Aorta (tissue), 5 donors: Measurements from ENCODE around the gene HAX1. TPM values are rescaled to one million over a fixed set of nuclear protein-coding genes. Genes with fewer than 3 reads are reported as not detected.
"Not testable (repeated sequence)": the region's sequence is repeated elsewhere in the genome, so short reads cannot be mapped to it uniquely, and the experiment has no call there.

Experiments used
- ATAC-seq: fragments of 200-7000 bp; cut with Tn5 transposase; one replicate; pipeline ENCODE4 v1.9.1; 2022; ENCODE audit warnings: moderate library complexity; ENCODE audit not compliant: low FRiP score
- DNase-seq, 2 donors: peaks; one replicate each; pipeline ENCODE4 v3.0.0-alpha.2; 2020
- H3K27ac ChIP-seq, 2 donors: one replicate each; pipeline ENCODE4 v1.5.1; 2013; ENCODE audit warnings: low read length in 2 of 2, mild to moderate bottlenecking in 2 of 2, moderate library complexity in 2 of 2, control low read depth in 1 of 2, inconsistent platforms in 1 of 2, low read depth in 1 of 2
- H3K27me3 ChIP-seq, 2 donors: one replicate each; pipeline ENCODE4 v1.6.1; 2013; ENCODE audit warnings: control low read depth in 1 of 2, low read length in 1 of 2, mild to moderate bottlenecking in 1 of 2, moderate library complexity in 1 of 2; ENCODE audit not compliant: insufficient read depth in 2 of 2, control insufficient read depth in 1 of 2
- H3K36me3 ChIP-seq, 2 donors: one replicate each; pipeline ENCODE4 v1.6.1; 2013; ENCODE audit warnings: control low read depth in 1 of 2, low read length in 1 of 2, mild to moderate bottlenecking in 1 of 2; ENCODE audit not compliant: insufficient read depth in 2 of 2, control insufficient read depth in 1 of 2
- H3K4me1 ChIP-seq, 2 donors: one replicate each; pipeline ENCODE4 v1.6.1; 2013; ENCODE audit warnings: low read length in 2 of 2, control low read depth in 1 of 2, mild to moderate bottlenecking in 1 of 2, moderate library complexity in 1 of 2; ENCODE audit not compliant: insufficient read depth in 2 of 2, control insufficient read depth in 1 of 2
- H3K4me3 ChIP-seq, 2 donors: one replicate each; pipeline ENCODE4 v1.5.1; 2013; ENCODE audit warnings: low read length in 2 of 2, control low read depth in 1 of 2, mild to moderate bottlenecking in 1 of 2
- H3K9me3 ChIP-seq: one replicate; pipeline ENCODE4 v1.6.1; 2013; ENCODE audit warnings: mild to moderate bottlenecking, low read length; ENCODE audit not compliant: control insufficient read depth
- WGBS, 2 donors: extraction: QIAGEN DNeasy Blood & Tissue Kit; methylation state at CpG; one replicate each; pipeline ENCODE4 v1.1.7; 2013; 5-methylcytosine and 5-hydroxymethylcytosine counted together
- intact Hi-C, 2 donors: fragments of 100-400 bp; cut with DNase I; formaldehyde crosslinking; loops; one replicate each; pipeline versions ENCODE4 v1.14.2 to v1.15.0; 2022
- polyA plus RNA-seq, 2 donors: library from polyadenylated mRNA; stranded (reverse); fragments of 200-250 nt; gene quantifications; one replicate each; pipeline ENCODE4 v1.2.3, GENCODE V29; 2013
- total RNA-seq, 2 donors: library from RNA; stranded (reverse); fragmentation: NEBNext Ultra II Directional; extraction: Animal tissue kit (Norgen Biotek cat#: 25700); gene quantifications; one replicate each; pipeline ENCODE4 v1.2.1, GENCODE V29; 2021
- donor health status: healthy with polysubstance abuse.
- donor health status: Bipolar disorder and iron deficiency.
- donor health status: DM: no; HTN: no; CAD: no.
- donor health status: DM: no; HTN: no; CAD: no.
- donor health status: DM: yes; HTN: yes; CAD: no.

The HAX1 gene
- total and polyA plus RNA-seq, 4 donors: 52.2 to 98.6 (median 63.9) TPM

DNA sequence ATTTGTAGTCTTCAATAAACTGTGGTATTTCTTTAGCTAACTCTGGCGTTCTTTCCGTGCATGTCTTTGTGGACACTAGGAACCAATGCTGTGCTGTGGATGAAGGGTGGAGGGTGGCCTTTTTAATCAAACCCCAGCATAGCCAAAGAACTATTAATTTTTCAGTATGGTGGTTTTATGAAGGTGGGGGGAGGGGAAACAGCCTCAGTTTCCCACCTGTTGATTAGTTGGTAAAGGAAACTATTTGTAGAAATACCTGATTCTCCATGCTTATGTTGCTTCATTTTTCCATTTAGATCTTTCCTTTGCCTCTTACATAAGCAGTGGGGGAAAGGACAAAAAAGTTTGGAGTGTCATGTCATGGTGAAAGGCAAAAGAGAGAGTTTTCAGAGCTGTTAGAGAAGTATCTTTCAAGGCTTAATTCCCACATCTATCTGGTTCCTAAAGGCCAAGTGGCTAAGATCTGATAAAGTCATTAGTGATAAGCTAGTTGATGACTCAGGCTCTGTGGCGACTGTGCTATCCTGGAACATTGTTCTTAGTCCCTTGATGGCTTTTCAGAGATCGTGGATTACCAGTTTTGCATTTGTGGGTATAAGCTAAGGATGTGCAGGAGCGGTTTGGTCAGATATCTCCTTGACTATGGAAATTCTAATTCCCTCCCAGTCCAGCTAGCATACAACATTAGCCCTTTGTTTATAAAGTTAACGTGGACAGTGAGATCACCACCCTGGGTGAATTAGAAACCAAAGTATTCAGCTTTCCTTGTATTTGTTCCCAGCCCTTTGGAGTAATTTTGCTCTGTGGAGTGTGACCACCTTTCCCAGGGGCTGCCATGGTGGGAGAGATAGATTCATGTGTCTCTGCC is 8.7 kb upstream of the HAX1 start:
- ATAC-seq (no peak), DNase-seq (no peak)
- Histone ChIP-seq H3K9me3 (no peaks in the 10 kb centered on the region), H3K27ac (no peak overlapping the region), H3K27me3 (no peaks in the 10 kb centered on the region), H3K4me1 (no peaks in the 10 kb centered on the region), H3K36me3 (peaks cover 7 to 22% of the 10 kb centered on the region in 2 donors), H3K4me3 (no peak overlapping the region)
- WGBS, 2 donors: 65 to 67% methylated on average over 6 of the region's 6 CpGs
- intact Hi-C loops: loop anchor here in 1 of 2 donors (5.0 kb wide), 1 partner anchor 36 kb away; no protein-coding TSS in a partner anchor

DNA sequence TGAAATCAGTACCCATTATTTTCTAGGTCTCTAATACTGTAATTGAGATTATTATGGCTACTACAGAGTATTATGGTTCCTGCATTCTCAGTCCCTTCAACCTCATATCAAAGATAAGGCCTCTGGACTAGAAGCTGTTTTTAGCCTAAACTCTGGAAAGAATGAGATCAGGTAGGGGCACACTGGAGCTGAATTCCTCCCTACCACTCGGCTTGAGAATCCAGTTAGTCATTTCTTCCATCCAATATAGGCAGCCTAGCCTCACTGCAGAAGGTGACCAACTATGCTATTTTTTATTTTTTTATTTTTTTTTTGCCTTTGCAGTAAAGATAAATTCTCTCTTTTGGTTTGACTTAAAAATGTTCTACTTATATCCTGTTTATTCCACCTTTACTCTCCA is 8.0 kb upstream of the HAX1 start:
- WGBS, 2 donors: 4 to 14% methylated on average over 1 of the region's 1 CpG
- intact Hi-C loops: loop anchor here in 1 of 2 donors (5.0 kb wide), 1 partner anchor 37 kb away; no protein-coding TSS in a partner anchor
- no peaks in the 10 kb centered on the region for H3K27me3 ChIP-seq
- no peak for ATAC-seq
- no peak overlapping the region for H3K4me3 ChIP-seq
- no peak overlapping the region for H3K27ac ChIP-seq
- no peaks in the 10 kb centered on the region for H3K4me1 ChIP-seq
- no peaks in the 10 kb centered on the region for H3K9me3 ChIP-seq
- peaks cover 11 to 25% of the 10 kb centered on the region in 2 donors for H3K36me3 ChIP-seq
- DNase-seq: no peak

DNA sequence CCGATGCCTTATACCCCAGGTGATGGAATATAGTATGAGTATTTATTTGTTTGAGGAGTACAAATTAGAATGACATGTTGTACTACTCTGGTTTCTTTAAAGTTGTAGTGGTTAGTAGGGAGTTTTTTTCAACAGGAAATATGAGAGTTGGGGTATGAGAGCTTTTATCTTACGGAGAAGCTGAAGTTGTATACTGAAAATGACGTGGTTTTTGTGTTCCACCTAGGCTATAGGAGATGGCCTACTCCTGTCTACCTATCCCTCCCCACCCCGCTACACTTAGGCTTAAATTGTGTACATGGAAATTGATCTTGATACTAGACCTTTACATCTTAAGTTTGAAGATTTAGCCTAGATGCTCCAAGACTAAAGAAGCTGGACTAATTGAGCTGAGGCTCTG is 6.8 kb upstream of the HAX1 start:
- no peaks in the 10 kb centered on the region for H3K4me1 ChIP-seq
- ATAC-seq: no peak
- 82 to 87% methylated on average over 4 of the region's 4 CpGs for WGBS, 2 donors
- intact Hi-C loops: no loop called here
- H3K27me3 ChIP-seq: no peaks in the 10 kb centered on the region
- no peak overlapping the region for H3K27ac ChIP-seq
- DNase-seq: no peak
- peaks cover 11 to 20% of the 10 kb centered on the region in 2 donors for H3K36me3 ChIP-seq
- no peaks in the 10 kb centered on the region for H3K9me3 ChIP-seq
- H3K4me3 ChIP-seq: no peak overlapping the region

DNA sequence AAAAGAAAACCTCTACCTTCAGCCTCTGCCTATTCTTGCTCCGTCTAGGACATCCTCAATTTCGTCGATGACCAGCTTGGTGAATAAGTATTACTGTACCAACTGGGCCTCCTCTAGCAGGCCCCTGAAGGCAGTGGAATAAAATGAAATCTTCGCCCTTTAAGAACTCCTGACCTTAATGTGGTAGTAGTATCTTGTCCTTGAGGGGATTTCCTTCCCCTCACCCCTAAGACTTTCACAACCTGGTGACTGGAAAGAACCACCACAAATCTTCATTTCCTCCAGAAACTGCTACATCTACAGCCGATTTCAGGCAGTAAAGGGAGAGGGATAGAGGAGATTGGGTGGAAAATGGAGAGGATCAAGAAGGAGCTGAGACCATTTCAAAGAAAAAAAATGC is 1.6 kb upstream of the HAX1 start:
- whole genome bisulfite sequencing, 2 donors: 89 to 90% methylated on average over 5 of the region's 5 CpGs
- Histone ChIP-seq H3K27ac (no peak overlapping the region), H3K36me3 (peaks cover 9 to 14% of the 10 kb centered on the region in 2 donors), H3K4me3 (no peak overlapping the region), H3K27me3 (no peaks in the 10 kb centered on the region), H3K9me3 (no peaks in the 10 kb centered on the region), H3K4me1 (no peaks in the 10 kb centered on the region)
- ATAC-seq (no peak), DNase-seq (no peak)
- intact Hi-C loops: loop anchor here in 1 of 2 donors (5.0 kb wide), 3 partner anchors 61 to 474 kb away; partner anchors contain the start of gene RPS27

DNA sequence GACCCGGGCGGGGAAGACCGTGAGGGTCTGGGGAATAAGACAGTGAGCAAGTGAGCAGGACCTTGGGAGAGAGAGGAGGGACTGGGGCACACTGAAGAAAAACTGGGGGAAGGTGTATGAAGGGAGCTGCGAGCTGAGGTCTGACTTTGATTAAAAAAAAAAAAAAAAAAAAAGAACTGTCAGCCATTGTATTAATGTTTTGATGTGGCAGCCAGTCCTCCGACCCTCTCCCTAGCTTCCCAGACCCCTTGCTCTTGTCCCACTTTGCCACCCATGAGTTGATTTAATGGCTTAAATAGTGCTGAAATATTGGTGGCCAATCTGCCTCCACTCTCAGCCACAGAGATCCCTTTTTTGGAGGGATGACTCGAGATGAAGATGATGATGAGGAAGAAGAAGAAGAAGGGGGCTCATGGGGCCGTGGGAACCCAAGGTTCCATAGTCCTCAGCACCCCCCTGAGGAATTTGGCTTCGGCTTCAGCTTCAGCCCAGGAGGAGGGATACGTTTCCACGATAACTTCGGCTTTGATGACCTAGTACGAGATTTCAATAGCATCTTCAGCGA is 652 bp downstream of the HAX1 start:
- Histone ChIP-seq H3K4me1 (no peaks in the 10 kb centered on the region), H3K4me3 (peak overlapping the region; percentile 74 to 79), H3K9me3 (no peaks in the 10 kb centered on the region), H3K36me3 (peaks cover 9 to 10% of the 10 kb centered on the region in 2 donors), H3K27me3 (no peaks in the 10 kb centered on the region), H3K27ac (peak overlapping the region; percentile 57 to 58)
- ATAC-seq (no peak), DNase-seq (no peak)
- intact Hi-C loops: loop anchor here in 1 of 2 donors (2.0 to 5.0 kb wide), 5 partner anchors 52 to 476 kb away; partner anchors contain the start of genes RPS27 and UBAP2L
- WGBS, 2 donors: 45 to 47% methylated on average over 13 of the region's 13 CpGs

DNA sequence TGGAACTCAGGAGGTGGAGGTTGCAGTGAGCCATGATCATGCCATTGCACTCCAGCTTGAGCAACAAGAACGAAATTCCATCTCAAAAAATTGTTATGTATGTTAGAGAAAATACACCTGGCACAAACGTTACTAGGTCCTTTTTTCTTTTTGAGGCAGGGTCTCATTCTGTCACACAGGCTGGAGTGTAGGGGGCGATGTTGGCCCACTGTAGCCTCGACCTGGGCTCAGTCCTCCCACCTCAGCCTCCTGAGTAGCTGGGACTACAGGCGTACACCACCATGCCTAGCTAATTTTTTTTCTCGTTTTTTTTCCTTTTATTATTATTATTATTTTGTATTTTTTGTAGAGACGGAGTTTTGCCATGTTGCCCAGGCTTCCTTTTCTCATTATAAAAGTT is 4.4 kb downstream of the HAX1 start:
- no peaks in the 10 kb centered on the region for H3K4me1 ChIP-seq
- H3K27ac ChIP-seq: no peak overlapping the region
- H3K4me3 ChIP-seq: no peak overlapping the region
- peaks cover 0 to 4% of the 10 kb centered on the region in 2 donors for H3K36me3 ChIP-seq
- H3K27me3 ChIP-seq: no peaks in the 10 kb centered on the region
- no peak for ATAC-seq
- no peaks in the 10 kb centered on the region for H3K9me3 ChIP-seq
- no peak for DNase-seq
- intact Hi-C loops: loop anchor here in 1 of 2 donors (5.0 kb wide), 1 partner anchor 46 kb away; the partner anchor contains the start of gene AQP10
- WGBS, 2 donors: 90 to 93% methylated on average over 7 of the region's 7 CpGs

DNA sequence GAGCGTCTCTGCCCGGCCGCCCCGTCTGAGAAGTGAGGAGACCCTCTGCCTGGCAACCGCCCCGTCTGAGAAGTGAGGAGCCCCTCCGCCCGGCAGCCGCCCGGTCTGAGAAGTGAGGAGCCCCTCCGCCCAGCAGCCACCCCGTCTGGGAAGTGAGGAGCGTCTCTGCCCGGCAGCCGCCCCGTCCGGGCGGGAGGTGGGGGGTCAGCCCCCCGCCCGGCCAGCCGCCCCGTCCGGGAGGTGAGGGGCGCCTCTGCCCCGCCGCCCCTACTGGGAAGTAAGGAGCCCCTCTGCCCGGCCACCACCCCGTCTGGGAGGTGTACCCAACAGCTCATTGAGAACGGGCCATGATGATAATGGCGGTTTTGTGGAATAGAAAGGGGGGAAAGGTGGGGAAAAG is 15.2 kb downstream of the HAX1 start:
- H3K4me1 ChIP-seq, H3K27me3 ChIP-seq, H3K4me3 ChIP-seq, H3K9me3 ChIP-seq, H3K27ac ChIP-seq, ATAC-seq, H3K36me3 ChIP-seq, intact Hi-C loops, DNase-seq: not testable (repeated sequence)
- WGBS, 2 donors: 89 to 90% methylated on average over 13 to 28 of the region's 30 CpGs

DNA sequence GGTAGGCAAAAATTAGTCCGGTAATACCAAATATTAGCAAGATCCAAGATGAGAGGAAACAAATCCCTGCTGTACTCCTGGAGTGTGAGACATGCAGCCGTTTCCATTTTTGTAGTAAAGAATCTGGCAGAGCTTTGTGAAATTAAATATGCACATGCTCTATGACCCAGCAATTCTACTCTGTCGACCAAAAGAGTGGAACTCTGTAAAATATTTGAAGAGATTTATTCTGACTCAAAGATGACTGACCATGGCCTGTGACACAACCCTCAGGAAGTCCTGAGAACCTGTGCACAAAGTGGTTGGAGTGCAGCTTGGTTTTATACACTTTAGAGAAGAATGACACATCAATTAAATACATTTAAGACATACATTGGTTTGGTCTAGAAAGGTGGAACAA is 16.2 kb downstream of the HAX1 start:
- H3K4me1 ChIP-seq: no peaks in the 10 kb centered on the region
- H3K36me3 ChIP-seq: no peaks in the 10 kb centered on the region
- DNase-seq (no peak), ATAC-seq (no peak)
- no peak overlapping the region for H3K27ac ChIP-seq
- no peaks in the 10 kb centered on the region for H3K27me3 ChIP-seq
- no peaks in the 10 kb centered on the region for H3K9me3 ChIP-seq
- intact Hi-C loops: no loop called here
- 47 to 57% methylated on average over 3 of the region's 3 CpGs for WGBS, 2 donors
- H3K4me3 ChIP-seq: no peak overlapping the region
